Umbilical cord (tissue), 2 donors: ENCODE measurements around the gene TLE6. TPM values are rescaled to one million over a fixed set of nuclear protein-coding genes. Genes with fewer than 3 reads are reported as not detected.
"Not testable (repeated sequence)": the region's sequence is repeated elsewhere in the genome, so short reads cannot be mapped to it uniquely, and the experiment has no call there.

Source experiments
- DNase-seq: peaks from one replicate; pipeline ENCODE4 v3.0.0-alpha.2; 2015; ENCODE audit warnings: low spot score
- total RNA-seq: library from RNA; depleted of rRNA; stranded (reverse); fragments of >200 nt; gene quantifications from one replicate; pipeline ENCODE4 v1.2.3, GENCODE V29; 2014; ENCODE audit warnings: low replicate concordance; ENCODE audit not compliant: insufficient read depth

The TLE6 gene
- total RNA-seq, 1 donor from 2014 or later: 7.5 TPM

GRCh38 chr19:3028305-3029064, 51.1 kb downstream of the TLE6 start:
- DNase-seq: no peak

- no peak for DNase-seq
Observed at GRCh38 chr19:3029065-3029923, 51.9 kb downstream of the TLE6 start, which contains the start of gene TLE2. TLE2 (minus strand) TSS chr19:3029280; CDS start chr19:3028904, 376 bp downstream.

- DNase-seq: no peak
Observed at GRCh38 chr19:3031607-3031867, 54.2 kb downstream of the TLE6 start.

- no peak for DNase-seq
Observed at GRCh38 chr19:3033595-3034405, 56.4 kb downstream of the TLE6 start.

GRCh38 chr19:3034406-3034655, 57.0 kb downstream of the TLE6 start:
- DNase-seq: no peak

- DNase-seq: peak; percentile 54
Observed at GRCh38 chr19:3034656-3035541, 57.5 kb downstream of the TLE6 start.

- peak; percentile 100 for DNase-seq
Observed at GRCh38 chr19:3035542-3036118, 58.3 kb downstream of the TLE6 start.

- peak; percentile 96 for DNase-seq
Observed at GRCh38 chr19:3036119-3036976, 59.0 kb downstream of the TLE6 start.

- DNase-seq: not testable (repeated sequence)
Observed at GRCh38 chr19:3036977-3037544, 59.7 kb downstream of the TLE6 start.

GRCh38 chr19:3038214-3038613, 60.9 kb downstream of the TLE6 start:
- DNase-seq: no peak

GRCh38 chr19:3039125-3039524, 61.8 kb downstream of the TLE6 start:
- no peak for DNase-seq

GRCh38 chr19:3039641-3040077, 62.3 kb downstream of the TLE6 start:
- no peak for DNase-seq

GRCh38 chr19:3041327-3041726, 64.0 kb downstream of the TLE6 start:
- DNase-seq: no peak

GRCh38 chr19:3041761-3042620, 64.6 kb downstream of the TLE6 start:
- DNase-seq: peak; percentile 57

- no peak for DNase-seq
Observed at GRCh38 chr19:3042621-3043267, 65.4 kb downstream of the TLE6 start.
